ENCODE measurements around the gene ESPN. TPM values are rescaled to one million over a fixed set of nuclear protein-coding genes. Genes with fewer than 3 reads are reported as not detected.

Gene ESPN
- total and polyA plus RNA-seq, 2 of the 4 experiments (the other 2 are of a cell fraction): under 0.01 to 0.02 TPM

DNA sequence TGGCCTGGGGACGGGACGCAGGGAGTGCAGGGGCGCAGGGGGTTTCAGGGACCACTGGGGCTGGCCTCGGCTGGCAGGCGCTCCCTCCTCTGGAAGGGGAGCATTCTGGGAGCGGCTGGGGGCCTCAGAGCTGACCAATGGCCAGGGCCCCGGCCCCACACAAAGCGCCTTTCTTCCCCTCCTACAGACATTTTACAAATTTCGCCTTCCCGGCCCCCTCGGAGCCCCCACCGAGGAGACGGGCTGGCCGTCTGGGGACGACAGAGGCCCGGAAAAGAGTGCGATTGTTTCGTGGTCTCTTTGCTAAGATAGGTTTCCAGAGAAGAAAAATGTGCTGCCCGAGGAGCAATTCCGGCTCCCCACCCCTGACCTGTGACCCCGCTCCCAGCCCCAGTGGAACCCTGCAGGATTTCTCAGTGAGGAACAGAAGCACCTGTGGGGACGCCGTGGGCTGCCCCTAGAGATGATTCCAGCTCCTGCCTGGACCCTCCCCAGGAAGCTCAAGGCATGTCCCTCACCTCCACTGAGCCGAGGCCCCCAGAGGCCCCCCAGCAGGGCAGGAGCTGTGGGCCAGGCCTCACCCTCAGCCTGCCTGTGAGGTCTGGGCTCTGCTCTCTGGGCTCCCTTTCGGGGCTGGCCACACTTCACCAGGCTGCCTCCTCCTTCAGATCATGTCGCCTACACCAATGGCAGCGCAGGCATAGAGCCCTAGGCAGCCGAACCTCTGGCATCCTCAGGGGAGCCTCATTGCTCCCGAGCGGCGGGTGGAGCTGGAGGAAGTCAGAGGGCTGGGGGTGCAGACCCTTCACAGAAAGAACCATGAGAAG is 81.8 kb downstream of the ESPN start:
- ChIA-PET POLR2A (ENCODE audit: unreplicated experiment) (no interaction called here), CTCF (interaction anchor here (0.6 kb wide), 1 partner anchor 757 kb away, joined by 3 read pairs; no protein-coding TSS in a partner anchor)
- dilution Hi-C loops (cut with HindIII; ENCODE audit: low sequenced_read_pairs, unreplicated experiment): no loop called here

More for the DNA sequence above, 81.8 kb downstream of the ESPN start:
- in situ Hi-C loops (cut with MboI; ENCODE audit: low sequenced_read_pairs) (no loop called here), intact Hi-C loops (cut with micrococcal nuclease) (no loop called here)
- H3K27ac ChIP-seq (ENCODE audit: insufficient read depth, low read length): no peak overlapping the region
- H2AK9ac ChIP-seq (replicated peaks; ENCODE audit: low read depth, low read length, poor library complexity): no peak overlapping the region
- 78% methylated on average over 7 of the region's 31 CpGs; no CpG with 5 or more reads in 1 of the 2 experiments for whole genome bisulfite sequencing, 2 experiments (ENCODE audit: extremely low coverage in 2 of 2, insufficient read length in 1 of 2)
- H3K4me2 ChIP-seq (ENCODE audit: low read depth, low read length): no peak overlapping the region
- no peaks in the 10 kb centered on the region for H3K9me3 ChIP-seq (ENCODE audit: control insufficient read depth, insufficient read depth, low read length)
- H4K5ac ChIP-seq (ENCODE audit: low read depth, low read length): no peak overlapping the region
- no peak for ATAC-seq (ENCODE audit: low read depth)
- H4K8ac ChIP-seq (ENCODE audit: low read depth in 2 of 2, low read length in 2 of 2): no peak overlapping the region
- no peak overlapping the region for H3K4me3 ChIP-seq (ENCODE audit: insufficient read depth, low read depth, low read length)
- no peak for DNase-seq
- no peak overlapping the region for H2BK120ac ChIP-seq (ENCODE audit: low read depth, low read length)
- H2AFZ ChIP-seq (replicated peaks; ENCODE audit: low read length, poor library complexity): no peak overlapping the region
- H2BK5ac ChIP-seq (ENCODE audit: low read depth, low read length, poor library complexity, severe bottlenecking): no peak overlapping the region
- no peak overlapping the region for H2BK15ac ChIP-seq (ENCODE audit: low read depth, low read length)
- BruUV-seq (replicated peaks): no TSS peak
- no peak overlapping the region for H3K4ac ChIP-seq (ENCODE audit: low read depth, low read length)
- no peak overlapping the region for H4K91ac ChIP-seq (ENCODE audit: insufficient read depth, low read depth, low read length)
- H2BK20ac ChIP-seq (ENCODE audit: low read depth, low read length): no peak overlapping the region
- H3K23ac ChIP-seq (ENCODE audit: low read depth, low read length): no peak overlapping the region
- H3K9me1 ChIP-seq (ENCODE audit: insufficient read depth, low read length): no peaks in the 10 kb centered on the region
- H3K18ac ChIP-seq (ENCODE audit: low read depth, low read length): no peak overlapping the region
- TF ChIP-seq BHLHE40 (IDR thresholded peaks at IDR 0.05; ENCODE audit: low read depth, low read length): no peak
- TF ChIP-seq RFX5 (IDR thresholded peaks at IDR 0.05; ENCODE audit: low read depth, low read length): no peak
- TF ChIP-seq MAZ (IDR thresholded peaks at IDR 0.05; ENCODE audit: borderline replicate concordance, low read depth, low read length): no peak
- no peak for TF ChIP-seq MXI1 (IDR thresholded peaks at IDR 0.05; ENCODE audit: borderline replicate concordance, low read depth, low read length)
- TF ChIP-seq RAD21 (IDR thresholded peaks at IDR 0.05; ENCODE audit: low read length): no peak
- TF ChIP-seq, protein P1, sequence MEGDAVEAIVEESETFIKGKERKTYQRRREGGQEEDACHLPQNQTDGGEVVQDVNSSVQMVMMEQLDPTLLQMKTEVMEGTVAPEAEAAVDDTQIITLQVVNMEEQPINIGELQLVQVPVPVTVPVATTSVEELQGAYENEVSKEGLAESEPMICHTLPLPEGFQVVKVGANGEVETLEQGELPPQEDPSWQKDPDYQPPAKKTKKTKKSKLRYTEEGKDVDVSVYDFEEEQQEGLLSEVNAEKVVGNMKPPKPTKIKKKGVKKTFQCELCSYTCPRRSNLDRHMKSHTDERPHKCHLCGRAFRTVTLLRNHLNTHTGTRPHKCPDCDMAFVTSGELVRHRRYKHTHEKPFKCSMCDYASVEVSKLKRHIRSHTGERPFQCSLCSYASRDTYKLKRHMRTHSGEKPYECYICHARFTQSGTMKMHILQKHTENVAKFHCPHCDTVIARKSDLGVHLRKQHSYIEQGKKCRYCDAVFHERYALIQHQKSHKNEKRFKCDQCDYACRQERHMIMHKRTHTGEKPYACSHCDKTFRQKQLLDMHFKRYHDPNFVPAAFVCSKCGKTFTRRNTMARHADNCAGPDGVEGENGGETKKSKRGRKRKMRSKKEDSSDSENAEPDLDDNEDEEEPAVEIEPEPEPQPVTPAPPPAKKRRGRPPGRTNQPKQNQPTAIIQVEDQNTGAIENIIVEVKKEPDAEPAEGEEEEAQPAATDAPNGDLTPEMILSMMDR (conservative IDR thresholded peaks at IDR 0.05; ENCODE audit: low read depth, low read length): no peak
- TF ChIP-seq, protein P2, sequence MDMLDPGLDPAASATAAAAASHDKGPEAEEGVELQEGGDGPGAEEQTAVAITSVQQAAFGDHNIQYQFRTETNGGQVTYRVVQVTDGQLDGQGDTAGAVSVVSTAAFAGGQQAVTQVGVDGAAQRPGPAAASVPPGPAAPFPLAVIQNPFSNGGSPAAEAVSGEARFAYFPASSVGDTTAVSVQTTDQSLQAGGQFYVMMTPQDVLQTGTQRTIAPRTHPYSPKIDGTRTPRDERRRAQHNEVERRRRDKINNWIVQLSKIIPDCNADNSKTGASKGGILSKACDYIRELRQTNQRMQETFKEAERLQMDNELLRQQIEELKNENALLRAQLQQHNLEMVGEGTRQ (IDR thresholded peaks at IDR 0.05; ENCODE audit: low read depth, low read length): no peak
- no peak for TF ChIP-seq CHD1 (IDR thresholded peaks at IDR 0.05; ENCODE audit: low read depth, low read length)
- TF ChIP-seq FOS (IDR thresholded peaks at IDR 0.05; ENCODE audit: low read depth, low read length): no peak
- no peaks in the 10 kb centered on the region for H3K79me1 ChIP-seq (ENCODE audit: low read depth in 1 of 2, low read length in 2 of 2)
- H2AK5ac ChIP-seq (ENCODE audit: low read depth, low read length): no peak overlapping the region
- H3K36me3 ChIP-seq (ENCODE audit: control insufficient read depth, insufficient read depth, low read length): no peaks in the 10 kb centered on the region
- H3K56ac ChIP-seq (ENCODE audit: extremely low read depth, insufficient read depth, low read length): no peak overlapping the region
- no peak overlapping the region for H3K9ac ChIP-seq (ENCODE audit: low read depth, low read length)
- H4K20me1 ChIP-seq (ENCODE audit: insufficient read depth, low read length): no peaks in the 10 kb centered on the region
- H3K14ac ChIP-seq (replicated peaks; ENCODE audit: low read depth, low read length): no peak overlapping the region
- H3K27me3 ChIP-seq (ENCODE audit: control insufficient read depth, insufficient read depth, low read length): peaks cover 4% of the 10 kb centered on the region; the same call in 1 of the 2 replicates
- H3K4me1 ChIP-seq (ENCODE audit: control insufficient read depth, insufficient read depth, low read length): no peaks in the 10 kb centered on the region; the same call in 1 of the 2 replicates
